Uterus (tissue), 4 donors: ENCODE measurements around the gene VRK3. TPM values are rescaled to one million over a fixed set of nuclear protein-coding genes. Genes with fewer than 3 reads are reported as not detected.

Experiments
- DNase-seq, 2 donors: peaks; one replicate each; pipeline ENCODE4 v3.0.0-alpha.2; 2019 to 2020
- H3K27ac ChIP-seq, 2 donors: fragments of 200-600 bp; sonication (generic); 1 replicate in 1 of 2; 2 replicates in 1 of 2; pipeline ENCODE4 v1.5.1; 2016 to 2018
- H3K27me3 ChIP-seq, 2 donors: fragments of 200-600 bp; sonication (generic); one replicate each; pipeline ENCODE4 v1.5.1; 2018 to 2019; ENCODE audit warnings: control low read depth in 1 of 2
- H3K36me3 ChIP-seq, 2 donors: fragments of 200-600 bp; sonication (generic); one replicate each; pipeline ENCODE4 v1.5.1; 2019; ENCODE audit warnings: control low read depth in 1 of 2
- H3K4me1 ChIP-seq, 2 donors: fragments of 200-600 bp; sonication (generic); one replicate each; pipeline ENCODE4 v1.5.1; 2018 to 2019; ENCODE audit warnings: control low read depth in 1 of 2
- H3K4me3 ChIP-seq, 2 donors: fragments of 200-600 bp; sonication (generic); 1 replicate in 1 of 2; 2 replicates in 1 of 2; pipeline ENCODE4 v1.5.1; 2018 to 2019; ENCODE audit warnings: mild to moderate bottlenecking in 1 of 2
- H3K9me3 ChIP-seq, 2 donors: fragments of 200-600 bp; sonication (generic); one replicate each; pipeline ENCODE4 v1.5.1; 2019; ENCODE audit warnings: control low read depth in 1 of 2
- CTCF ChIP-seq, 4 experiments: fragments of 200-600 bp in 2 of 4; fragments of 450-650 bp in 2 of 4; sonication (generic) in 2 of 4; IDR thresholded peaks; one replicate each; pipeline ENCODE4 v1.5.1; 2016 to 2019; ENCODE audit warnings: antibody characterized with exemption in 4 of 4, mild to moderate bottlenecking in 2 of 4, moderate library complexity in 1 of 4
- POLR2A ChIP-seq, 2 donors: fragments of 450-650 bp; IDR thresholded peaks; one replicate each; pipeline ENCODE4 v1.6.1; 2016; ENCODE audit warnings: antibody characterized with exemption in 2 of 2, mild to moderate bottlenecking in 1 of 2, moderate library complexity in 1 of 2
- intact Hi-C: fragments of 100-400 bp; cut with DNase I; formaldehyde crosslinking; loops from one replicate; pipeline ENCODE4 v1.15.1; 2023; ENCODE audit warnings: low total_unique reads
- total RNA-seq, 4 donors: library from RNA; depleted of rRNA in 3 of 4; stranded (reverse); fragments of >200 nt in 3 of 4; gene quantifications; one replicate each; pipeline versions ENCODE4 v1.1.0 to v1.2.4, GENCODE V29; 2014 to 2023
- donor health status: DM: yes; HTN: yes; CAD: no.

Gene VRK3
- total RNA-seq, 4 donors from 2014 or later, result 1.5 to 68.8 (median 37.1) TPM

GRCh38 chr19:49929121-49929610, 96.0 kb downstream of the VRK3 start, which contains the start of the genes ATF5 and NUP62:
TSS of gene ATF5 (plus strand) at chr19:49929205. CDS start at chr19:49930851, 1,646 bp downstream.
TSS of gene NUP62 (minus strand) at chr19:49929504. CDS start at chr19:49909807, 19,697 bp downstream.
- Histone ChIP-seq H3K9me3 (no peaks in the 10 kb centered on the region), H3K4me1 (no peaks in the 10 kb centered on the region), H3K36me3 (no peaks in the 10 kb centered on the region), H3K4me3 (peak within 1 kb of the TSS; percentile 86 to 94), H3K27ac (peak within 1 kb of the TSS; percentile 90 to 92), H3K27me3 (no peaks in the 10 kb centered on the region)
- DNase-seq, result peak; percentile 88 to 90
- intact Hi-C loops, result no loop called here
- peak in 1 of 4 experiments; percentile 3 for TF ChIP-seq CTCF (IDR thresholded peaks at IDR 0.05)
- no peak for TF ChIP-seq POLR2A (IDR thresholded peaks at IDR 0.05)

GRCh38 chr19:49927526-49928264, 97.5 kb downstream of the VRK3 start:
- TF ChIP-seq CTCF (IDR thresholded peaks at IDR 0.05) (no peak), POLR2A (IDR thresholded peaks at IDR 0.05) (no peak)
- no peaks in the 10 kb centered on the region for H3K9me3 ChIP-seq
- intact Hi-C loops, result no loop called here
- no peaks in the 10 kb centered on the region for H3K4me1 ChIP-seq
- H3K36me3 ChIP-seq, result no peaks in the 10 kb centered on the region
- H3K27ac ChIP-seq, result no peak overlapping the region
- no peak for DNase-seq
- no peak overlapping the region for H3K4me3 ChIP-seq
- H3K27me3 ChIP-seq, result no peaks in the 10 kb centered on the region

- H3K27me3 ChIP-seq, result no peaks in the 10 kb centered on the region
- DNase-seq, result no peak
- no peak overlapping the region for H3K27ac ChIP-seq
- H3K9me3 ChIP-seq, result no peaks in the 10 kb centered on the region
- intact Hi-C loops, result no loop called here
- no peak overlapping the region for H3K4me3 ChIP-seq
- H3K4me1 ChIP-seq, result no peaks in the 10 kb centered on the region
- TF ChIP-seq CTCF (IDR thresholded peaks at IDR 0.05), result no peak
- TF ChIP-seq POLR2A (IDR thresholded peaks at IDR 0.05), result no peak
- H3K36me3 ChIP-seq, result no peaks in the 10 kb centered on the region
Measured at GRCh38 chr19:49926515-49926914, 98.7 kb downstream of the VRK3 start.

Other genes starting within 250 kb of the VRK3 start
- gene FUZ, start 212.1 kb downstream of the VRK3 start, total RNA-seq, result 10 to 100 TPM; 10.5 to 28.8 (median 23.3) TPM
- gene MED25, start 207.1 kb downstream of the VRK3 start, total RNA-seq, result 10 to 100 TPM; 21.1 to 48.1 (median 26.8) TPM
- 100 to 1,000 TPM in 1 of 4 donors, 10 to 100 TPM in 3; 46.2 to 156 (median 82.0) TPM for gene PTOV1, start 174.2 kb downstream of the VRK3 start, total RNA-seq
- gene PNKP, start 157.8 kb downstream of the VRK3 start, total RNA-seq, result 100 to 1,000 TPM in 1 of 4 donors, 10 to 100 TPM in 3; 47.7 to 104 (median 77.7) TPM
- 10 to 100 TPM in 1 of 4 donors, 1 to 10 TPM in 3; 2.6 to 26.7 (median 5.9) TPM for gene AKT1S1, start 148.0 kb downstream of the VRK3 start, total RNA-seq
- gene TBC1D17, start 147.7 kb downstream of the VRK3 start, total RNA-seq, result 10 to 100 TPM in 3 of 4 donors, 1 to 10 TPM in 1; 9.1 to 44.1 (median 12.5) TPM
- 1 to 10 TPM in 1 of 4 donors, under 1 TPM in 1, not detected in 2; 0.82 to 1.2 TPM for gene IL4I1, start 128.5 kb downstream of the VRK3 start, total RNA-seq
- 10 to 100 TPM in 1 of 4 donors, 1 to 10 TPM in 2, not detected in 1; 2.1 to 10.0 (median 3.6) TPM for gene ATF5, start 96.2 kb downstream of the VRK3 start, total RNA-seq
- gene NUP62, start 95.9 kb downstream of the VRK3 start, total RNA-seq, result 10 to 100 TPM; 12.1 to 40.4 (median 24.6) TPM
- 1 to 10 TPM in 2 of 4 donors, not detected in 2; 1.2 to 3.9 TPM for gene SIGLEC11, start 64.2 kb downstream of the VRK3 start, total RNA-seq
- 10 to 100 TPM in 3 of 4 donors, 1 to 10 TPM in 1; 7.1 to 28.9 (median 16.8) TPM for gene ZNF473, start 633 bp upstream of the VRK3 start, total RNA-seq
- gene IZUMO2, start 137.9 kb upstream of the VRK3 start, total RNA-seq, result not detected
- 10 to 100 TPM in 1 of 4 donors, 1 to 10 TPM in 2, under 1 TPM in 1; 0.77 to 22.1 (median 1.4) TPM for gene MYH14, start 178.2 kb upstream of the VRK3 start, total RNA-seq